ENCODE measurements around the gene POT1. TPM values are rescaled to one million over a fixed set of nuclear protein-coding genes. Genes with fewer than 3 reads are reported as not detected.

POT1 gene
- total RNA-seq, 1 experiment from 2014 or later = 31.1 TPM

DNA sequence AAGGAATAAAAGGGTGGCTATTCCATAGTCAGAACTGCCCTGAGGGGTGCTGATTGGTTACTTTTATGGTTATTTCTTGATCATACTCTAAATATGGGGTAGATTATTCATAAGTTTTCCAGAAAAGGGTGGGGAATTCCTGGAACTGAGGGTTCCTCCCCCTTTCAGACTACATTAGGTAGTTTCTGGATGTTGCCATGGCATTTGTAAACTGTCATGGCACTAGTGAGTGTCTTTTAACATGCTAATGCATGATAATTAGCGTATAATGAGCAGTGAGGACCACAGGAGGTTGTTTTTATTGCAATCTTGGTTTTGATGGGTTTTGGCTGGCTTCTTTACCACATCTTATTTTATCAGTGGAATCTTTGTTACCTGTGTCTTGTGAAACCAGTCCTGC is 26.5 kb upstream of the POT1 start:
- no peaks in the 10 kb centered on the region for H3K27me3 Mint-ChIP-seq (ENCODE audit: unreplicated experiment)
- TF ChIP-seq, protein P1, sequence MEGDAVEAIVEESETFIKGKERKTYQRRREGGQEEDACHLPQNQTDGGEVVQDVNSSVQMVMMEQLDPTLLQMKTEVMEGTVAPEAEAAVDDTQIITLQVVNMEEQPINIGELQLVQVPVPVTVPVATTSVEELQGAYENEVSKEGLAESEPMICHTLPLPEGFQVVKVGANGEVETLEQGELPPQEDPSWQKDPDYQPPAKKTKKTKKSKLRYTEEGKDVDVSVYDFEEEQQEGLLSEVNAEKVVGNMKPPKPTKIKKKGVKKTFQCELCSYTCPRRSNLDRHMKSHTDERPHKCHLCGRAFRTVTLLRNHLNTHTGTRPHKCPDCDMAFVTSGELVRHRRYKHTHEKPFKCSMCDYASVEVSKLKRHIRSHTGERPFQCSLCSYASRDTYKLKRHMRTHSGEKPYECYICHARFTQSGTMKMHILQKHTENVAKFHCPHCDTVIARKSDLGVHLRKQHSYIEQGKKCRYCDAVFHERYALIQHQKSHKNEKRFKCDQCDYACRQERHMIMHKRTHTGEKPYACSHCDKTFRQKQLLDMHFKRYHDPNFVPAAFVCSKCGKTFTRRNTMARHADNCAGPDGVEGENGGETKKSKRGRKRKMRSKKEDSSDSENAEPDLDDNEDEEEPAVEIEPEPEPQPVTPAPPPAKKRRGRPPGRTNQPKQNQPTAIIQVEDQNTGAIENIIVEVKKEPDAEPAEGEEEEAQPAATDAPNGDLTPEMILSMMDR (IDR thresholded peaks at IDR 0.05; ENCODE audit: unreplicated experiment) = no peak
- H3K27ac Mint-ChIP-seq (ENCODE audit: unreplicated experiment) = no peak overlapping the region
- intact Hi-C loops (cut with micrococcal nuclease; ENCODE audit: unreplicated experiment) = no loop called here
- no TSS peak for BruUV-seq (replicated peaks)
- H3K36me3 Mint-ChIP-seq (ENCODE audit: insufficient read depth, unreplicated experiment) = no peaks in the 10 kb centered on the region
- CTCF ChIA-PET = interaction anchor here (0.7 kb wide), 1 partner anchor 385 kb away, joined by 4 read pairs; no protein-coding TSS in a partner anchor
- peaks cover 7% of the 10 kb centered on the region for H3K9me3 Mint-ChIP-seq (ENCODE audit: low read depth, unreplicated experiment)
- no peak overlapping the region for H3K4me3 Mint-ChIP-seq (ENCODE audit: low read depth, unreplicated experiment)
- no peaks in the 10 kb centered on the region for H3K4me1 Mint-ChIP-seq (ENCODE audit: low read depth, unreplicated experiment)
- no peak for DNase-seq

DNA sequence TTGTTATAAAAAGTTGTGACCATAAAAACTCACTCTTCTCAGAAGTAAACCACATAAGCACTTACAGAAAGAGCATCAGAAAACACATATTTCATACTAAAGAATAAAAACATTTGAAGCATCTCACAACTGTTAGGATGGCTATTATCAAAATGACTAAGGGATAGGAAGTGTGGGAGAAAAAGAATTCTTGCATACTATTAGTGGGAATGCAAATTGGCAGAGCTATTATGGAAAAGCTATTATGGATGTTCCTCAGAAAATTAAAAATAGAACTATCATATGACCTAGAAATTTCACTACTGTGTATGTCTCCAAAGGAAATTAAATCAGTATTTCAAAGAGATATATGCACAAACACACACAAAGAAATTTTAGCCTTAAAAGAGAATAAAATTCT is 25.2 kb upstream of the POT1 start:
- no peaks in the 10 kb centered on the region for H3K4me1 Mint-ChIP-seq (ENCODE audit: low read depth, unreplicated experiment)
- H3K4me3 Mint-ChIP-seq (ENCODE audit: low read depth, unreplicated experiment) = no peak overlapping the region
- CTCF ChIA-PET = no interaction called here
- BruUV-seq (replicated peaks) = no TSS peak
- H3K36me3 Mint-ChIP-seq (ENCODE audit: insufficient read depth, unreplicated experiment) = no peaks in the 10 kb centered on the region
- H3K27me3 Mint-ChIP-seq (ENCODE audit: unreplicated experiment) = no peaks in the 10 kb centered on the region
- DNase-seq = no peak
- TF ChIP-seq, protein P1 (IDR thresholded peaks at IDR 0.05; ENCODE audit: unreplicated experiment) = no peak
- H3K9me3 Mint-ChIP-seq (ENCODE audit: low read depth, unreplicated experiment) = peaks cover 7% of the 10 kb centered on the region
- H3K27ac Mint-ChIP-seq (ENCODE audit: unreplicated experiment) = no peak overlapping the region
- intact Hi-C loops (cut with micrococcal nuclease; ENCODE audit: unreplicated experiment) = no loop called here

DNA sequence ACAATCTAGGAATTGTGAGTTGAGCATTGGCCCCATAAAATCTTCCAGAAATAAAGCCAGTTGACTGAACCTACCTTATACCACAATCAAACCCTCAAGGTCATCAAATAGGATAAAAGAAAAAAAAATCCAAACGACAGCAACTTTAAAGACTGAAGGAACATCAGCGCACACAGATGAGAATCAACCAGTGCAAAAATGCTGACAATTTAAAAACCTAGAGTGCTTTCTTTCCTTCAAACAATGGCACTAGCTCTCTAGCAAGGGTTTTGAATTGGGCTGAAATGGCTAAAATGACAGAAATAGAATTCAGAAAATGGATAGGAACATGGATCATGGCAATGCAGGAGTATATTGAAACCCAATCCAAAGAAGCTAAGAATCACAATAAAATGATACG is 16.1 kb upstream of the POT1 start:
- Mint-ChIP-seq H3K36me3 (ENCODE audit: insufficient read depth, unreplicated experiment) (no peaks in the 10 kb centered on the region), H3K4me3 (ENCODE audit: low read depth, unreplicated experiment) (no peak overlapping the region), H3K27me3 (ENCODE audit: unreplicated experiment) (no peaks in the 10 kb centered on the region), H3K27ac (ENCODE audit: unreplicated experiment) (no peak overlapping the region), H3K4me1 (ENCODE audit: low read depth, unreplicated experiment) (no peaks in the 10 kb centered on the region), H3K9me3 (ENCODE audit: low read depth, unreplicated experiment) (peaks cover 2% of the 10 kb centered on the region)
- no TSS peak for BruUV-seq (replicated peaks)
- DNase-seq = no peak
- intact Hi-C loops (cut with micrococcal nuclease; ENCODE audit: unreplicated experiment) = no loop called here
- TF ChIP-seq, protein P1 (IDR thresholded peaks at IDR 0.05; ENCODE audit: unreplicated experiment) = no peak
- CTCF ChIA-PET = no interaction called here

DNA sequence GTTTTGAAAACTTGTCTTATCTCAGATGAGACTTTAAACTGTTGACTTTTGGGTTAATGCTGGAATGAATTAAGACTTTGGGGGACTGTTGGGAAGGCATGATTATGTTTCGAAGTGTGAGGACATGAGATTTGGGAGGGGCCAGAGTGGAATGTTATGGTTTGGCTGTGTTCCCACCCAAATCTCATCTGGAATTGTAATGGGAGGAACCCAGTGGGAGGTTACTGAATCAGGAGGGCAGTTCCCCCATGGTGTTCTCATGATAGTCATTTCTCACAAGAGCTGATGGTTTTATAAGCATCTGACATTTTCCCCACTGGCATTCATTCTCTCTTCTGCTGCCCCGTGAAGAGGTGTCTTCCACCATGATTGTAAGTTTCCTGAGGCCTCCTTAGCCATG is 13.8 kb upstream of the POT1 start:
- TF ChIP-seq, protein P1 (IDR thresholded peaks at IDR 0.05; ENCODE audit: unreplicated experiment) = no peak
- H3K36me3 Mint-ChIP-seq (ENCODE audit: insufficient read depth, unreplicated experiment) = no peaks in the 10 kb centered on the region
- CTCF ChIA-PET = no interaction called here
- no peak for DNase-seq
- H3K27ac Mint-ChIP-seq (ENCODE audit: unreplicated experiment) = no peak overlapping the region
- H3K9me3 Mint-ChIP-seq (ENCODE audit: low read depth, unreplicated experiment) = peaks cover 2% of the 10 kb centered on the region
- no TSS peak for BruUV-seq (replicated peaks)
- H3K4me1 Mint-ChIP-seq (ENCODE audit: low read depth, unreplicated experiment) = no peaks in the 10 kb centered on the region
- no peaks in the 10 kb centered on the region for H3K27me3 Mint-ChIP-seq (ENCODE audit: unreplicated experiment)
- no peak overlapping the region for H3K4me3 Mint-ChIP-seq (ENCODE audit: low read depth, unreplicated experiment)
- intact Hi-C loops (cut with micrococcal nuclease; ENCODE audit: unreplicated experiment) = no loop called here
